B cell (primary cell): Measurements from ENCODE around the gene MYO1E. TPM values are rescaled to one million over a fixed set of nuclear protein-coding genes. Genes with fewer than 3 reads are reported as not detected.

Source experiments
- ATAC-seq: fragments of 200-7000 bp; cut with Tn5 transposase; one replicate; pipeline ENCODE4 v1.10.0; 2021; ENCODE audit warnings: low read depth, mild to moderate bottlenecking, moderate number of reproducible peaks, moderate library complexity
- CTCF ChIA-PET: fragments of 350-600 bp; sonication (Branson Sonifier 250); formaldehyde crosslinking; loops from one replicate; lab custom pipeline; 2021; ENCODE audit warnings: antibody characterized with exemption, inconsistent platforms; lab: Charles Lee
- POLR2A ChIA-PET: fragments of 350-600 bp; sonication (Branson Sonifier 250); formaldehyde crosslinking; loops from one replicate; lab custom pipeline; 2021; ENCODE audit warnings: antibody characterized with exemption; lab: Charles Lee
- DNase-seq: peaks from one replicate; pipeline ENCODE4 v3.0.0; 2013
- H2AFZ ChIP-seq: 2 replicates; pipeline ENCODE4 v1.6.1; 2012; ENCODE audit warnings: mild to moderate bottlenecking, low read depth, low read length; ENCODE audit not compliant: insufficient read depth, poor library complexity, severe bottlenecking
- H3K27ac ChIP-seq, 2 donors: 1 replicate in 1 of 2; 2 replicates in 1 of 2; pipeline ENCODE4 v1.5.1; 2012 to 2013; ENCODE audit warnings: low read length in 2 of 2, mild to moderate bottlenecking in 2 of 2, moderate library complexity in 1 of 2
- H3K27me3 ChIP-seq, 4 experiments: fragments of 200-600 bp in 1 of 4; sonication (generic) in 1 of 4; replicated peaks in 1 of 4; 1 replicate in 2 of 4; 2 replicates in 2 of 4; pipeline versions ENCODE4 v1.6.1 to v1.7.0; 2013 to 2016; ENCODE audit warnings: low read length in 3 of 4, mild to moderate bottlenecking in 2 of 4, mixed read lengths in 1 of 4, moderate library complexity in 1 of 4; ENCODE audit not compliant: insufficient read depth in 4 of 4, control insufficient read depth in 3 of 4; ENCODE audit errors: control extremely low read depth in 1 of 4
- H3K36me3 ChIP-seq, 2 experiments: replicated peaks in 1 of 2; 1 replicate in 1 of 2; 2 replicates in 1 of 2; pipeline versions ENCODE4 v1.6.1 to v1.7.1; 2013; ENCODE audit warnings: low read length in 1 of 2; ENCODE audit not compliant: insufficient read depth in 2 of 2, control insufficient read depth in 1 of 2; ENCODE audit errors: control extremely low read depth in 1 of 2, extremely low read depth in 1 of 2
- H3K4me1 ChIP-seq, 2 donors: fragments of 200-600 bp in 1 of 2; sonication (generic) in 1 of 2; 1 replicate in 1 of 2; 2 replicates in 1 of 2; pipeline versions ENCODE4 v1.5.1 to v1.6.1; 2013 to 2017; ENCODE audit warnings: low read length in 2 of 2; ENCODE audit not compliant: control insufficient read depth in 2 of 2, insufficient read depth in 2 of 2
- H3K4me2 ChIP-seq: replicated peaks from 2 replicates; pipeline ENCODE3; 2012; ENCODE audit warnings: mild to moderate bottlenecking, low read depth, low read length; ENCODE audit not compliant: poor library complexity, severe bottlenecking
- H3K4me3 ChIP-seq, 5 experiments: fragments of 200-600 bp in 1 of 5; sonication (generic) in 1 of 5; 1 replicate in 3 of 5; 2 replicates in 2 of 5; pipeline versions ENCODE4 v1.5.1 to v1.7.0; 2011 to 2016; ENCODE audit warnings: low read length in 4 of 5, mild to moderate bottlenecking in 4 of 5, low read depth in 2 of 5, control low read depth in 1 of 5, moderate library complexity in 1 of 5; ENCODE audit not compliant: insufficient read depth in 1 of 5; ENCODE audit errors: control extremely low read depth in 1 of 5, extremely low read depth in 1 of 5
- H3K79me2 ChIP-seq: fragments of 200-600 bp; sonication (generic); one replicate; pipeline ENCODE4 v1.6.0; 2016; ENCODE audit warnings: low read length; ENCODE audit not compliant: control insufficient read depth, insufficient read depth
- H3K9ac ChIP-seq: fragments of 200-600 bp; sonication (generic); 2 replicates; pipeline ENCODE4 v1.6.1; 2017; ENCODE audit warnings: mild to moderate bottlenecking, low read length, moderate library complexity
- H3K9me3 ChIP-seq, 3 donors: one replicate each; pipeline versions ENCODE4 v1.6.1 to v1.7.1; 2013; ENCODE audit warnings: low read length in 2 of 3; ENCODE audit not compliant: control insufficient read depth in 2 of 3, insufficient read depth in 1 of 3; ENCODE audit errors: control extremely low read depth in 1 of 3
- H4K20me1 ChIP-seq: 2 replicates; pipeline ENCODE4 v1.6.0; 2012; ENCODE audit warnings: mild to moderate bottlenecking, low read length; ENCODE audit not compliant: insufficient read depth, control insufficient read depth, poor library complexity, severe bottlenecking
- H3K27ac Mint-ChIP-seq: one replicate; pipeline ENCODE4 v1.8.0; 2021; ENCODE audit warnings: mixed read lengths
- H3K27me3 Mint-ChIP-seq: one replicate; pipeline ENCODE4 v1.8.0; 2021; ENCODE audit warnings: mixed read lengths
- H3K4me1 Mint-ChIP-seq: one replicate; pipeline ENCODE4 v1.8.0; 2021; ENCODE audit warnings: mixed read lengths
- H3K4me3 Mint-ChIP-seq: one replicate; pipeline ENCODE4 v1.8.0; 2021; ENCODE audit warnings: mixed read lengths
- H3K9me3 Mint-ChIP-seq: one replicate; pipeline ENCODE4 v1.8.0; 2022; ENCODE audit warnings: mixed read lengths; ENCODE audit not compliant: insufficient read depth
- EZH2 ChIP-seq: IDR thresholded peaks from 2 replicates; pipeline ENCODE4 v1.6.1; 2012; ENCODE audit warnings: borderline replicate concordance, low read depth, mild to moderate bottlenecking, moderate library complexity, low read length; ENCODE audit not compliant: insufficient read depth, poor library complexity, severe bottlenecking
- WGBS: methylation state at CpG from one replicate; pipeline ENCODE4 v1.1.5; 2013; ENCODE audit warnings: missing lambda C conversion rate; ENCODE audit not compliant: insufficient coverage; 5-methylcytosine and 5-hydroxymethylcytosine counted together
- intact Hi-C: fragments of 100-400 bp; cut with micrococcal nuclease; formaldehyde crosslinking; loops from one replicate; pipeline ENCODE4 v1.10.0; 2022
- polyA plus RNA-seq: library from polyadenylated mRNA; depleted of rRNA; stranded (reverse); fragments of >200 nt; gene quantifications from 2 replicates; pipeline ENCODE4 v1.2.3, GENCODE V29; 2012
- total RNA-seq, 2 donors: library from RNA; stranded (reverse); fragments of 120-200 nt in 1 of 2; gene quantifications; 1 replicate in 1 of 2; 2 replicates in 1 of 2; pipeline versions ENCODE4 v1.2.3 to v1.2.4, GENCODE V29; 2013 to 2022
- TF ChIP-seq, protein P1 (sequence below): fragments of 200-600 bp; IDR thresholded peaks from one replicate; pipeline ENCODE4 v1.8.0; 2022; ENCODE audit warnings: antibody characterized with exemption, mild to moderate bottlenecking

Gene MYO1E
- total and polyA plus RNA-seq, 2 donors (not counting 1 experiment from before 2014, with no cell fraction given) = 11.9 to 100.0 TPM

DNA sequence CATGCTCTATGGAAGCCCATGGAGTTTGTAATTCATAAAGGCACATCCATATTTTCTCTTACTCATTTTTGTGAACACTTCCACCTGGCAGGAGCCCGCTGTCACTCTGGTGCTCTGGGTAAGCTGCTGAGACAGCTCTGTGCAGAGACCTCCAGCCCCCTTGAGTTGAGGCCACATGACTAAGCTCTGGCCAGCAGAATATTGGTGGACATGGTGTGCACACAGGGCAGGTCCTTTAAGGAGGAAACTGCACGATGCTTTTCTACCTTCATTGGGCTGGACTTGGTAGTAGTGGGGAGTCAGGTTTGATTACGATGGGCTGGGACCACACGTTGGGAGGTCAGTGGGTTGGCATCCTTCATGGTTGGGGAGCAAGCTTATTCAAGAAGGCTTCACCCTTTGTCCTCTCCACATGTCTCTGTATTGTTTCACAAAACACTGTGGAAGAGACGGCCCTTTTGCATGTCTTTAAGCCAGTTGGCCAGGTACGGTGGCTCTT is 238.7 kb downstream of the MYO1E start:
- no peaks in the 10 kb centered on the region for H3K79me2 ChIP-seq

GRCh38 chr15:59131969-59132562 is 240.6 kb downstream of the MYO1E start:
- H4K20me1 ChIP-seq = peaks cover under 1% of the 10 kb centered on the region
- peaks cover 2% of the 10 kb centered on the region for H3K9me3 Mint-ChIP-seq
- H3K4me1 ChIP-seq = peaks cover 0 to 9% of the 10 kb centered on the region in 2 donors
- no peak overlapping the region for H3K9ac ChIP-seq
- H3K4me3 Mint-ChIP-seq = no peak overlapping the region
- TF ChIP-seq EZH2 = no peak
- TF ChIP-seq, protein P1, sequence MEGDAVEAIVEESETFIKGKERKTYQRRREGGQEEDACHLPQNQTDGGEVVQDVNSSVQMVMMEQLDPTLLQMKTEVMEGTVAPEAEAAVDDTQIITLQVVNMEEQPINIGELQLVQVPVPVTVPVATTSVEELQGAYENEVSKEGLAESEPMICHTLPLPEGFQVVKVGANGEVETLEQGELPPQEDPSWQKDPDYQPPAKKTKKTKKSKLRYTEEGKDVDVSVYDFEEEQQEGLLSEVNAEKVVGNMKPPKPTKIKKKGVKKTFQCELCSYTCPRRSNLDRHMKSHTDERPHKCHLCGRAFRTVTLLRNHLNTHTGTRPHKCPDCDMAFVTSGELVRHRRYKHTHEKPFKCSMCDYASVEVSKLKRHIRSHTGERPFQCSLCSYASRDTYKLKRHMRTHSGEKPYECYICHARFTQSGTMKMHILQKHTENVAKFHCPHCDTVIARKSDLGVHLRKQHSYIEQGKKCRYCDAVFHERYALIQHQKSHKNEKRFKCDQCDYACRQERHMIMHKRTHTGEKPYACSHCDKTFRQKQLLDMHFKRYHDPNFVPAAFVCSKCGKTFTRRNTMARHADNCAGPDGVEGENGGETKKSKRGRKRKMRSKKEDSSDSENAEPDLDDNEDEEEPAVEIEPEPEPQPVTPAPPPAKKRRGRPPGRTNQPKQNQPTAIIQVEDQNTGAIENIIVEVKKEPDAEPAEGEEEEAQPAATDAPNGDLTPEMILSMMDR = no peak
- H3K4me3 ChIP-seq = no peak overlapping the region
- ATAC-seq (no peak), DNase-seq (no peak)
- no peaks in the 10 kb centered on the region for H3K27me3 Mint-ChIP-seq
- intact Hi-C loops = no loop called here
- POLR2A ChIA-PET = no interaction called here
- H3K27me3 ChIP-seq = no peaks in the 10 kb centered on the region
- peaks cover 19% of the 10 kb centered on the region for H3K4me1 Mint-ChIP-seq
- H3K36me3 ChIP-seq = peaks cover 3 to 21% of the 10 kb centered on the region in 2 experiments
- CTCF ChIA-PET = interaction anchor here (1.2 kb wide), 1 partner anchor 397 kb away, joined by 3 read pairs; no protein-coding TSS in a partner anchor
- H3K4me2 ChIP-seq = no peak overlapping the region
- no peak overlapping the region for H2AFZ ChIP-seq
- H3K27ac Mint-ChIP-seq = no peak overlapping the region
- H3K79me2 ChIP-seq = no peaks in the 10 kb centered on the region
- H3K27ac ChIP-seq = no peak overlapping the region
- WGBS = 100% methylated on average over 1 of the region's 3 CpGs
- H3K9me3 ChIP-seq = peaks cover 2 to 7% (median 2%) of the 10 kb centered on the region in 3 donors

More for the DNA sequence above, 238.7 kb downstream of the MYO1E start:
- Histone ChIP-seq H3K9me3 (peaks cover 2 to 7% (median 2%) of the 10 kb centered on the region in 3 donors), H3K27ac (no peak overlapping the region), H3K4me3 (no peak overlapping the region), H3K9ac (no peak overlapping the region), H4K20me1 (peaks cover 12% of the 10 kb centered on the region), H3K27me3 (no peaks in the 10 kb centered on the region), H3K4me2 (no peak overlapping the region), H3K36me3 (peaks cover 3 to 27% of the 10 kb centered on the region in 2 experiments), H3K4me1 (no peaks in the 10 kb centered on the region), H2AFZ (no peak overlapping the region)
- Mint-ChIP-seq H3K4me1 (peaks cover 4% of the 10 kb centered on the region), H3K4me3 (no peak overlapping the region), H3K27ac (no peak overlapping the region), H3K9me3 (no peaks in the 10 kb centered on the region), H3K27me3 (no peaks in the 10 kb centered on the region)
- 100% methylated on average over 3 of the region's 6 CpGs for WGBS
- ATAC-seq = no peak
- intact Hi-C loops = no loop called here
- ChIA-PET CTCF (no interaction called here), POLR2A (no interaction called here)
- no peak for TF ChIP-seq EZH2
- TF ChIP-seq, protein P1 = no peak
- DNase-seq = no peak
